GM19035 (cell line): ENCODE data around the gene CREB3L4.

ENCODE experiments used
- ATAC-seq: cut with Tn5 transposase; IDR thresholded peaks from one replicate; pipeline ENCODE4 v1.9.1; 2021; ENCODE audit not compliant: unreplicated experiment

Gene CREB3L4

DNA sequence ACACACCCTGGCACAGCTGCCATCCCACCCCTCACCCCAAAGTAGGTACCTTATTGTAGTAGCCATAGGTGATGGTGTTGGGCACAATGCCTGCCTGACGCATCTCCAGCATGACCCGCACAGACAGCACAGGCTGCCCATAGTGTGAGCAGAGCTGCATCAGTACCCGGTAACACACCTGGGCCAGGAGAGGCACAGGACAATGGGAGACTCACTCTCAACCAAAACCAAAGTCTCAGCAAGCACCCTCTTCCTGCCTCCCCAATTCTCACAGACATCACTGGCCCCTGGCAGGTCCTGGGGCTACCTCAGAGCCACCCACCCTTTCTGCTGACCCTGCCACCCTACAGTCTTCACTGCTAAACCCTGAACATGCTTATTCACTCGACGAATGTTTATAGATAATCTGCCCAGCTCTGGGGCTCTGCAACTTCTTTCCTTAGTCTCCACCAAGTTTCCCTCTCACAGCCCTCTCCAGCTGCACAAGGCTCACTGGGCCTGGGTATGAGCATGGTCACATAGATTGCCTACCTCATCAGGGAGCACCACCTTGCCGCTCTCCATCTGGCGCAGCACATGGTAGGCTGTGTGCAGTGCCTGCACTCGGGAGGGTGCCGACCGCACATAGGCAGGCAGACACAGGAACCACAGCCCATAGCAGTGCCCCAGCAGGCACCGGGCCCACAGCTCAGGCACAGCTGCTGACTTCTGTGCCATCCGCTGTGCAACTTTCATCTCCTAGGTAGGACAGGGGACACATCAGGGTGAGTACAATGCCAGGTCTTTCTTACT lies 31.5 kb upstream of the CREB3L4 start:
- no peak for ATAC-seq

DNA sequence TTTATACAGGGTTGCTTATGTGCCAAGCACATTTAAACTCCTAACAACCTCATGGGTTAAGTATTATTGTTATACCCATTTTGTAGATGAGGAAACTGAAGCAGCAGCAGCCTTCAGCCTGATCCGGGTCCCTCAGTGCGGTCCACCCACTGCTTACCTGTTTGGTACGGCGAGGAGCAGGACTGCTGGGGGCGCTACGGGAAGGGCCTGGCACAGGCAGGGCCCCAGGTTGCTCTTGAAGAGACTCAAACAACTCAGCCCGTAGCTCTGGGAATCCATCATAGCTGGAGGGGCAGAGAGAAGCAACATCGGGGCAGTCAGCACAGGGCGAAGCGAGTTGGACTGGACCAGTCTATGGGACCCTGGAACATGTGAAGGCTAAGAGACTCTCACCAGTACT lies 30.4 kb upstream of the CREB3L4 start:
- no peak for ATAC-seq

GRCh38 chr1:153938996-153939395 lies 28.7 kb upstream of the CREB3L4 start:
- no peak for ATAC-seq

DNA sequence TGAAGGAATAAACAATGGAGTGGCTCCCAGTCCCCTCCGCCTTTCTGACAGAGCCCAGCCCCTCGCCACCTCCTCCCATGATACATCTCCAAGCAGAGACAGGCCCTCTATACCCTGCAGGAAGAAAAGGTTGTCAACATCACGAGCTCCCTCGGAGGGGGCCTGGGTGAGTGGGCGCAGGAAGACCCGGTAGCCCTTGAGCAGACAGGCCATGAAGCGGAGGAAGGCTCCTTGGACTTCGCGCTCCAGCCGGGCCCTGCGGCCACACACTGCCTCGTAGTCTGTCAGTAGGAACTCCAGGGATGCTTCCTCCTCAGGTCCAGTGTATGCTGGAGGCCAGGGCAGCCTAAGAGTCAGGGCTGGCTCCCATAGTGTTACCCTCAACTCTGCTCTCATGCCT lies 28.2 kb upstream of the CREB3L4 start:
- no peak for ATAC-seq

DNA sequence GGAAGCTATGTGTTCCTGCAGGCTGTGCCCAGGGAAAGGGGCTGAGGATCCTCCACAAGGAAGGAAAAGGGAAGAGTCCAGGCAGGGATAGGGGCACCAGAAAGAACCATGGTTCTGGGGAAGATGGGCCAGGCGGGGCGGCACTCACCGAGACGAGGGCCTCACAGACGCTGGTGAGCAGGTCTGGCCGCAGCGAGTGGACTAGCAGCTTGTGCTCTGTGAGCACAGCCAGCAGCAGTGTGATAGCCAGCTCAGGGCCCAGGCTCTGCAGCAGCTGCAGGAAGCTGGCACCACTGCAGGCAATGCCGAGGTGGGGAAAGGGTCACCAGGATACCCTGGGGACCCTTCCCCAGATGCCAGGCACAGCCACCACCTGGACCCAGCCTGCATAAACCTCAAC lies 26.9 kb upstream of the CREB3L4 start:
- no peak for ATAC-seq

GRCh38 chr1:153941826-153942725 lies 25.6 kb upstream of the CREB3L4 start:
- no peak for ATAC-seq

- no peak for ATAC-seq
These were observed 24.7 kb upstream of the CREB3L4 start for GRCh38 chr1:153942766-153943549.

DNA sequence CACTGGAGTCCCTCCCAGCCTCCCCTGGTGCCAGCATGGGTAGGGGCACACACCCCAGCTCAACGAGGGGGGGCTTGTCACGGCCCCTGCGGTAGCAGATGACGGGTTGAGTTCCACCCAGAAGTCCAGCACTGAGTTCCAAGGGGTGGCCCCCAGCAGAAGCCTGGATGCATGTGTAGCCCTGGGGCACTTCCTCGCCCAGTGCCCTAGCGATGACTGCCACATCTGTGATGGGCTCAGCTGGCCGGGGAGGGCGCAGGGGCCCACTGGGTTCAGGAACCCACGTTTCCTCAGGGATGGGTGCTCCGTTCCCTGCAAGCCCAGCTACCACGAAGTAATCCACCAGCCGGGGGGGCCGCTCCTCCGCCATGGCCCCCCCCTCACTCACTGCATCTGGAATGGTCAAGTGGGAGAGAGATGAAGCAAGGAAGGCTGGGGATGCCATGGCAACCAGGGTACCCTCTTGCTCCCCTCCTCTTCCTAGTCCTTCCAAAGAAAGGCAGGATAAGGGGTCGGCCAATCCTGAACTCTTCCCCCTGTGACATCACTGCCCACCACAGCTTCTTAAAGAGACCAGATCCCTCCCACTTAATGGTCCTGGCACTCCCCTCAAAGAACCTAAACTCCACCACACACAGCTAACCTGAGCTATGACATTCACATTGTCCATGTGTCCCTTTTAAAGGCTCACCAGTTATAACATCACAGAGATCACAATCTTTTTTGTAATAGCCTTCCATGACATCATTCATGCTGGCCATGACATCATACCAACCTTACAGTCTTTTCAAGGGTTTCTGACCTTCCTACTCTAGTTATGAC lies 23.5 kb upstream of the CREB3L4 start:
- ATAC-seq, result no peak

GRCh38 chr1:153944827-153945117 lies 22.9 kb upstream of the CREB3L4 start:
- ATAC-seq, result no peak

DNA sequence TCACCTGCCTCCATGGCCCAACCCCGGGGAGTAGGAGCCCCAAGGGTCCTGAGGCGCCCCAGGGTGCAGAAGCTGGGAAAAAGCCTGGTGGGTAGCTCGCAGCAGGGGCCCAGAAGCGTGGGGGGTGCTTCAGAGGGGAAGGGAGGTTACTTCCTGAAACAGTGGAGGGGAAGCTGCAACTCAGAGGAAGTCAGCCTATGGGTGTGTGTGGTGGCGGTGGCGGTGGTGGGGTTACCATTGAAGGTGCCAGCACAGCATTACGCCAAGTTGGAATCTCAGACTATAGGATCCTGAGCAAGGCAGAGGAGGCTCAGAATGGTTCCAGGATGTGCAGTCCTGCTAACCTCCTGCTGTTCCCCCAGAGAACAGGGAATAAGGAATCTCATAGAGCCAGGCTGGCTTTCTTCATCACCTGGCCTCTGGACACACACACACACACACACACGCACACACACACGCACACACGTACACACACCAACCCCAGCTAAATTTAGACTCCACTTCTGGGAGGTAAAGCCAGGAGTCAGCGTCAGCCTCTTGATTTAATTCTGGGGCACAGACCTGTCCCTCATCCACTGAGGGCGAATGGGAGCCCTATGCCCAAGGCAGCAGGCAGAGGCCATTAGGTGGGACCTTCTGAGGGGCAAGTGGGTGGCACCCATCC lies 22.4 kb upstream of the CREB3L4 start:
- ATAC-seq, result peak; percentile 0

GRCh38 chr1:153945795-153946621 lies 21.7 kb upstream of the CREB3L4 start:
- ATAC-seq, result peak; percentile 71

DNA sequence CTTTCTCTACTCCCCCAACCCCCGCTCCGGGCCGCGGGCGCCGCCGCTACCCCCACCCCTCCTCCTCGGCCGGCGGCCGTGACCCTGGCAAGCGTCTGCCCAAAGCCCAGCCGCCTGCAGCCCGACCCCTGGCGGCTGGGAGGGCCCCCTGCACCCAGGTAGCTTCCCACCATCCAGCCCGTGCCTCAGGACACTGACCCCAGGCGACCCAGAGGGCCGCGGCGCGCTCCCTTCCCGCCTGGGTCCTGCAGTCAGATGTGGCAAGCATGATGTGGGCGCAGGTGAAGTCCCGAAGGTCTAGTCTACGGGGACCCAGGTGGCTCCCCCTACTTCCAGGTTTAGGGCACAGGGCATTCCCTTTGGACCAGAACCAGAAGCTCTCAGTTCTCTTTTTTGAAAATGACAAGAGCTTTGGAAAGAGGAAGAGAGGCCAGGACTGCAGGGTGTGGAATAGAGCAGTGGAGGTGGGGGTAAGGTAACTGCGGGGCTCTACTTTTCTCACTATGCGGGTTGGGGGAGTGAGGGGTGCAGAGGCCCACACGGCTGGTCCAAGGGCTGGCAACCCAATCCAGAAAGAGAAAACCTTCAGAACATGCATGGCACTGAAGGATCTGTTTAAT lies 21.0 kb upstream of the CREB3L4 start, which contains the start of gene DENND4B:
Gene DENND4B (minus strand): TSS at position 97 of the 620 bp plus-strand sequence. CDS start 2,344 bp downstream, outside the sequence.
- peak; percentile 68 for ATAC-seq

- no peak for ATAC-seq
These were observed 16.5 kb upstream of the CREB3L4 start for GRCh38 chr1:153951183-153951582.

DNA sequence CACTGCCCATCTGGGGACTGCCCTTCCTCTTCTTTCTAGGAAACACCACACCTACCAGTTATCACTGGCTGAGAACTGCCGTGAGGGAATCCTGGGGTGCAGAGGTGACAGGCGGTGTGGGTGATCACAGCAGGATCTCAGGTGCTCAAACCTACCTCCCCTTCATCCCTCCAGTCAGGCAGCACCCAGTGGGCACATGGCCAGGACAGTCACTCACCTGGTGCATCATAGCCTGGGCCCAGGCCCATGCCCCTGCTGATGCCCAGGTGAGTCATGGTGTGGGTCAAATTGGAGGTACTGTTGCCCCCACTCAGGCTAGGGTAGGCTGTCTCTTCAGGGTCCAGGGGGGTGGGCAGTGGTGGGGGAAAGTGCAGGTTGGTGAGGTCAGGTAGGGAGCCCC lies 15.9 kb upstream of the CREB3L4 start:
- ATAC-seq, result no peak

- no peak for ATAC-seq
These were observed 13.8 kb upstream of the CREB3L4 start for GRCh38 chr1:153953859-153954365.

DNA sequence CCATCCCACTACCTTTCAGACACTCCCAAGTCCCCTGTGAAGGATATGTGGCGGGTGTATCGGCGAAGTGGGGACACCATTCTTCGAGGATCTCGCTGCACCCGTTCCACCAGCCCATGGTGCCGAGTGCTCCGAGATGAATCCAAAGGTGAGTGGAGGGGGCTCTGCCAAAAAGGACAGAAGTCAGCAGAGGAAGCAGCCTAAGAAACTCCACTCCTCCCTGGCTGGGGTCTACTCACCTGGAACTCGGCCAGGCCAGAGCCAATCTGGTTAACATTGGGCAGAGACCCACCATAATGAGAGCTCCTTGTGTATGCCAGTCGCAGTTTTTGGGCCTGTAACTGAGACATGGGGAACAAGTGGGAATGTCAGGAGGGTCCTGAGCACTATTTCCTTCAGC lies 12.9 kb upstream of the CREB3L4 start:
- ATAC-seq, result no peak

- ATAC-seq, result no peak
These were observed 10.5 kb upstream of the CREB3L4 start for GRCh38 chr1:153956997-153957715.

DNA sequence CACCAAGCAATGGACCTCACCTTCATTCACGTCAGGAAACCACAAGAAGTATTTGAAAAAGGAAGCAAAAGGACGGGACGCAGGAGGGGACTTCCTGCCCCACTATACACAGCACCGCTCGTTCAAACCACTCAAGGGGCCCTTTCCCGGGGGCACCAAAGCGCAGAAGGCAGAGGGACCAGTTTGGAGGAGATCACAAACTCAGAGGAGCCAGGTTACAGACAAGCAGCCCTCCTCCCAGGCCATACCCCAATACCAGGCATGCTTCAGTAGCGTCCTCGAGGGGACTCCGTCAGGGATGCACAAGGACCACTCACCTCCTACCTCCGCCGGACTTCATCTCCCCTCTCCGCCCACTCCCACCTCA lies 10.0 kb upstream of the CREB3L4 start:
- peak; percentile 17 for ATAC-seq
